Panc1 (cell line): ENCODE measurements around the gene KLHL11.

Experiments
- CTCF ChIP-seq: fragments of 450-650 bp; IDR thresholded peaks from 2 replicates; pipeline ENCODE4 v1.5.1; 2017; ENCODE audit warnings: mild to moderate bottlenecking
- POLR2AphosphoS5 ChIP-seq: IDR thresholded peaks from 2 replicates; pipeline ENCODE4 v1.6.1; 2012; ENCODE audit warnings: mild to moderate bottlenecking, low read depth, low read length, moderate library complexity

GRCh38 chr17:41865596-41865893 lies 322 bp upstream of the KLHL11 start:
- peak; percentile 76 for TF ChIP-seq POLR2AphosphoS5
- no peak for TF ChIP-seq CTCF
